GM23338 (cell line): ENCODE data around the gene CARD10.

Experiments used
- POLR2AphosphoS5 ChIP-seq: IDR thresholded peaks from 2 replicates; pipeline ENCODE4 v1.6.1; 2016; ENCODE audit warnings: antibody characterized with exemption, low read depth
- ZNF331 ChIP-seq: fragments of 250-450 bp; sonication (Bioruptor Pico); IDR thresholded peaks from 2 replicates; pipeline ENCODE4 v1.5.0; 2020; ENCODE audit warnings: low read depth, mild to moderate bottlenecking, moderate library complexity
- TF ChIP-seq, protein P1 (sequence below), 2 experiments: fragments of 200-600 bp in 1 of 2; sonication (generic) in 1 of 2; conservative IDR thresholded peaks; 2 replicates each; pipeline versions ENCODE4 v1.5.1 to v1.6.1; 2016 to 2017; ENCODE audit warnings: antibody characterized with exemption in 2 of 2, low read depth in 2 of 2, mild to moderate bottlenecking in 2 of 2, moderate library complexity in 1 of 2

DNA sequence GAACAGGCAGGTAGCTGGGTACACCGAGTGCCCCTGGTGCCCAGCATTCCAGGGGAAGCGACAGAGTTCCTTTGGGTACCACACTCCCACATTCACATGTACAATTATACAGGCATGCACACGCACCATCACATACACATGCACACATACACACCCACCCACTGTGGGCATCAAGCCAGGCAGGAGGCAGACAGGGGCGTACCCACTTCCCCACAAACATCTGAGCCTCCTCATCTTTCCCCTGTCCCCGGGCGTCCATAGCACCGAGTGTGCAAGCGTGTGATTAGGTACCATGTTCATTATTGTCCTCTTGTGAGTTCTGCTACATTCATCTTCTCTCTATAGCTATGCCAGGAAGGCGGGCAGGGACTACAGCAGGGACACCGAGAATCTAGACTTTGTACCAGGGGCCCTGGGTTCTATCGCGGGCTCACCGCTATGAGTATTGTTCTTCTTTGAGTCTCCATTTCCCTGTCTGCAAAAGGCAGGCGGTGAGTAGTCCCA, 2.1 kb upstream of the CARD10 start:
- TF ChIP-seq, protein P1, sequence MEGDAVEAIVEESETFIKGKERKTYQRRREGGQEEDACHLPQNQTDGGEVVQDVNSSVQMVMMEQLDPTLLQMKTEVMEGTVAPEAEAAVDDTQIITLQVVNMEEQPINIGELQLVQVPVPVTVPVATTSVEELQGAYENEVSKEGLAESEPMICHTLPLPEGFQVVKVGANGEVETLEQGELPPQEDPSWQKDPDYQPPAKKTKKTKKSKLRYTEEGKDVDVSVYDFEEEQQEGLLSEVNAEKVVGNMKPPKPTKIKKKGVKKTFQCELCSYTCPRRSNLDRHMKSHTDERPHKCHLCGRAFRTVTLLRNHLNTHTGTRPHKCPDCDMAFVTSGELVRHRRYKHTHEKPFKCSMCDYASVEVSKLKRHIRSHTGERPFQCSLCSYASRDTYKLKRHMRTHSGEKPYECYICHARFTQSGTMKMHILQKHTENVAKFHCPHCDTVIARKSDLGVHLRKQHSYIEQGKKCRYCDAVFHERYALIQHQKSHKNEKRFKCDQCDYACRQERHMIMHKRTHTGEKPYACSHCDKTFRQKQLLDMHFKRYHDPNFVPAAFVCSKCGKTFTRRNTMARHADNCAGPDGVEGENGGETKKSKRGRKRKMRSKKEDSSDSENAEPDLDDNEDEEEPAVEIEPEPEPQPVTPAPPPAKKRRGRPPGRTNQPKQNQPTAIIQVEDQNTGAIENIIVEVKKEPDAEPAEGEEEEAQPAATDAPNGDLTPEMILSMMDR (conservative IDR thresholded peaks at IDR 0.05; ENCODE audit: low read depth in 2 of 2), result no peak
- TF ChIP-seq ZNF331 (CRISPR knock-in tag) (no peak), POLR2AphosphoS5 (no peak)
